ENCODE results near the gene TBCK.
"Not testable (repeated sequence)": the region's sequence is repeated elsewhere in the genome, so short reads cannot be mapped to it uniquely, and the experiment has no call there.

TBCK gene

DNA sequence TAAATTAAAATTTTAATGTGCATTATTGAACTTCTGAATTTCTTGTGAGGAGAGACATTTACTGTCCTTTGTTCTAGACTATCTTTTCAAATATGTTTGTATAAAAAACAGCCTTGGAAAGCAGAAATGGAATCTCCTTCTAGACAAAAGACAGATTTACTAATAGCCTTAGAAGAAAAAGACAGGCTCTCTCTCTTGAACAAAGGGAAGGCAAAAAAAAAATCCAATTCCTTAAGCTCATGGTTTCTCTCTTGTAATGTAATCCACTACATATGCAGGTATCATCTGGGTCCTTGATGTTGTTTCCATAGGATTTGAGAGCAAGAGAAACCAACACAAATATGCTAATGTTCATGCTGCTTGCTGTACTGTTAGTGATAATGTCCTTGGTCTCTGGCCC, 106.0 kb downstream of the TBCK start:
- no peak for DNase-seq (ENCODE audit: low spot score)

DNA sequence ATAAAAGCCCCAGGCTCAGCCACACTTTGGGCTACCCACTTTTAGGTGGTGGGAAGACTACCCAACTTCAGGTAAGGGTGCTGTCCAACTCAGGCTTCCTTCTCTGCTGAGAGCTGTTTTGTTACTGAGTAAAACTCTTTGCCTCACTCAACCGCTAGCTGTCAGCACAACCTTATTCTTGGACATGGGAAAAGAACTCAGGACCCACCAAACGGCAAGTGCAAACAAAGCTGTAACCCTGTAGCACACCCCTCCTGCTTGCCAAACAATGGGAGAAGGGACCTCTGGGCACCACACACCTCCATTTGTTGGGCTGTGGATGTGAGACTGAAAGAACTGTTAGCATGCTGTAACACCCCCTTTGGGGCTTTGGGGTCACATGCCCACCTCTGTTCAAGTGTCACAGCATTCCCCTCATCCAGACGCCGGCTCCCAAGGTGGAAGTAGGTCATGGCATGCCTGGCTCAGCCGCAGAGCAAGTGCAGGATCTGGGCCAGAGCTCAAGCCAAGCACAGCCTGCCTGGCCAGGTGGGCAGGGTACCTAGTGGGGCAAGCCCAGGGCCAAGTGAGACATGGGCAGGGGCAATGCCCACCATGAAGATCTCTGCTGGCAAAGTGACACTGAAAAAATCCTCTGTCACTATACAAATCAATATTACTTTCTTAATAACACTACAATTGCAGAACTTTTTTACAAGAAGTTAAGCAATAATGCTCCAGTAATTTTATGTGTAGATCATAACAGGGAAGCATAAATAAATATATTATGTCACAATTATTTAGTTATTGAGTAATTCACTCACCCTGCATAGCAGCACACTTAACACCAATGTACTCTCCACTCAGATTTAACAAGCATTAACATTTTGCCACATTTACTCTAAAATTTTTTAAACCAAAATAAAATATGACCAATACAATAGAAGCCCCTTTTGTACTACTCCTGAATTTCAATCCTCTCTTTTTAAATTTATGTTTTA, 107.2 kb downstream of the TBCK start:
- DNase-seq (ENCODE audit: low spot score) = no peak

- DNase-seq (ENCODE audit: low spot score) = no peak
Measured at GRCh38 chr4:106201373-106201772, 114.6 kb downstream of the TBCK start.

GRCh38 chr4:106195435-106195950, 120.5 kb downstream of the TBCK start:
- no peak for DNase-seq (ENCODE audit: low spot score)

DNA sequence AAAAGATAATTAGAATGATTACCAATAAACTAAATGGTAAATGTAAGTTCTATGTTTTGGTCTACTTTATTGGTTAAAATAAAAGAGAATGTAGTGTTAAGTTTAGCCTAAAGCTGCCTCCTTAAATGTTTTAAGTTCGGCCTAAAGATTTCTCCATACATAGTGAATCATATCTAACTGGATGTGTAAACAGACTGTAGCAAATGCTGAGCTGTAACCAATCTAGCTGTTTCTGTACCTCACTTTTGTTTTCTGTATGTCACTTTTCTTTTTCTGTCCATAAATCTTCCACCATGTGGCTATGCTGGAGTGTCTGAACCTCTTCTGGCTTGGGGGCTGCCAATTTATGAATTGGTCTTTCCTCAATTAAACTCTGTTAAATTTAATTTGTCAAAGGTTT, 121.2 kb downstream of the TBCK start:
- no peak for DNase-seq (ENCODE audit: low spot score)

DNA sequence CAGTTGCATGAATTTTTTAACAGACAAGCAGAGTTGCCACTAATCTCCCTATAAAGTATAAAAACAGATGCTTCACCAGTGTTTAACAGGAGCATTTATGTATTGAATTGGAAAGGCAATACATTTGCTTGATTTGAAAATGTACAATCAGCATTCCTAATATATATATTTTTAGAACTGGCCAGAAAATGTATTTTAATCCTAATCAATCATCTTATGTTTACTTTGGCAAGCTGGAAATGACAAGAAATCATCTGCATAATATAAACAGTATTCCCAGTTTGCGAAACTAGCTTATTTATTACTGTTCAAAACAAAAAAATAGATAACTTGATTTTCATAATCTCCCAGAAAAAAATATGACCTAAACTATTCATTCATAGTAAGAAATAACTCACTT, 123.9 kb downstream of the TBCK start:
- DNase-seq (ENCODE audit: low spot score) = no peak

GRCh38 chr4:106186201-106186600, 129.8 kb downstream of the TBCK start:
- DNase-seq (ENCODE audit: low spot score) = no peak

DNA sequence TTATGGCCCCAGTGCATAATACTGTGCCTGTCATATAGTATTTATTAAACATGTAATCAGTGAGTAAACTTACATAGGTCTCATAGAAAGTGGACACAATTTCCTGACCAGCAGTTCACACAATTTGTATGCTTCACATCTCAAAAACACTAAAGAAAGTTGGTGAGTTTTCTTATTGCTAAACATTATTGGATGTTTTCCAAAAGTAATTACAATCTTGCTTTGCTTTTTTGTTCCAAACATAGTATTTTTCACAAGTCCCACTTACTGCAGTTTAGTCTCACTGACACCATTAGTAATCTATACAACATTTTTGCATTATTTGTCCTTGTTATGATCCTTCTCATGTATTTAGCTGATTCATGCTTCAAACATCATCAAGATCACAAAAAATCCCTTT, 132.5 kb downstream of the TBCK start:
- no peak for DNase-seq (ENCODE audit: low spot score)

DNA sequence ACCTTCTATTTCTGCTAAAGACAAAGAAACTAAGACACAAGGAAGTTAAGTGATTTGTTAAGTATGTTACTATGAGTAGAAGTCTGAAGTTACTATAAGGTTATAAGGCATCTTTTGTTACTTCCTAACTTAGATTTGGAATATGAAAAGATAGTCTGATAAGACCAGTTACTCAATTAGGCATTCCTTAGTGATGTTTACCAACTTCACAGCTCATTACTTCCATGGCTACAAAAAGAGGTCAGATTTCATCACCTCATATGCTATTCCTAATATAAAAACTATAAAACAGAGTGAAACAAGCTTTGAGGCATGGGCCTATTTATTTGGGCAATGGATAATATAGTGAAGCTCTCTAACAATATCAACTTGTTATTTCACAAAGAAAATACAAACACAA, 143.1 kb downstream of the TBCK start:
- no peak for DNase-seq (ENCODE audit: low spot score)

DNA sequence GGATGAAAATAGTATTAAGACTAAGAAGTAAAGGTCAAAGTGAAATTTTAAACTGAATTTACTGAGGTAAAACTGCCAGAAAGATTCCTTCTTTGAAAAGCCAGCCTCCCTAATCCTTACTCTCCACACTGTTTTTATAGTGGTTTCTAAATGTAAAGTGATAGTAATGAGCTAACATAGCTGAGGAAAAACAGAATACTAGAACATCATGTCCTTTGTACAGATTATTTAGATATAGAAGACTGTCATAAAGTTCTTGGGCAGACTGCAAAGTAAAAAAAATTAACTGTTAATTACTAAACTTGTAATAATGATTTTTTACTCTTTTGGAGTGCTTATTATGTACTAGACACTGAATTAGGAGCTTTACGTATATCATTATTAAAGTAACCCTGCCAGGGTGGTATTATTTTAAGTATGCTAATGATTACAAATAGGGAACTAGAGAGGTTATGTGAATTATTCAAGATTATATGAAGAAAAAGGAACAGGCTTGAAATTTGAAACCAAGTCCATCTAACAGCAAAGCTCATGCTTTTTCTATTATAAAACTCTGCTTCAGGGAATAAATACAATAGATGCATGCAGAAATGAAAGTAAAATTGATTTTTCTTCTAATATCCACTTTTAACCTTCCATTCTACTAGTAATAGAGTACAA, 150.5 kb downstream of the TBCK start:
- DNase-seq (ENCODE audit: low spot score) = no peak

DNA sequence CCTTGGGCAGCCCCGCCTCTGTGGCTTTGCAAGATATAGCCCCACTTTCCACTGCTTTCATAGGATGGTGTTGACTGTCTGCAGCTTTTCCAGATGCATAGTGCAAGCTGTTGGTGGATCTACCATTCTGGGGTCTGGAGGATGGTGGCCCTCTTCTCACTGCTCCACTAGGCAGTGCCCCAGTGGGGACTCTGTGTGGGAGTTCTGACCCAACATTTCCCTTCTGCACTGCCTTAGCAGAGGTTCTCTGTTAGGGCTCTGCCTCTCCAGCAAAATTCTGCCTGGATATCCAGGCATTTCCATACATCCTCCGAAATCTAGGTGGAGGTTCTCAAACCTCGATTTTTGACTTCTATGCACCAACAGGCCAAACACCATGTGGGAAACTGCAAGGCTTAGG, 153.7 kb downstream of the TBCK start:
- no peak for DNase-seq (ENCODE audit: low spot score)

- DNase-seq (ENCODE audit: low spot score) = no peak
Measured at GRCh38 chr4:106160560-106160959, 155.4 kb downstream of the TBCK start.

- DNase-seq (ENCODE audit: low spot score) = no peak
Measured at GRCh38 chr4:106149911-106150310, 166.1 kb downstream of the TBCK start.

- DNase-seq (ENCODE audit: low spot score) = no peak
Measured at GRCh38 chr4:106149026-106149425, 167.0 kb downstream of the TBCK start.

- no peak for DNase-seq (ENCODE audit: low spot score)
Measured at GRCh38 chr4:106142616-106143127, 173.3 kb downstream of the TBCK start.

DNA sequence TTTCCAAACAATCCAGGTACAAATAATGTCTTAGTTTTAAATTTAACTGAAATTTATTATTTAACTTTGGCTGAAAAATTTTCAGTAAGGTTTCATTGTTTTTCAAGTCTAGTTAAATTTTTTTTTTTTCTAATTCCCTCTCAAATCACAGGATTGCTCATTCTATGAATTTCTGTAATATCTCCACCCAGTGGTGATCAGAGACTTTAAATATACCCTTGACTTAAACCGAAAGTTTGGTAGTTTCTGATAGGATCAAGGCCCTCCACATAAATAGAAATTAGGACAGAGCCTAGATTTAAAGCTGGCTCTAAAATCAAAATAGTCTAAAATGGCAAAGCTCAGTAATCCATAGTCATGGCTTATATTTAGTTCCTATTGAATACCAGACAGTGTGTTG, 175.4 kb downstream of the TBCK start:
- DNase-seq (ENCODE audit: low spot score) = no peak

DNA sequence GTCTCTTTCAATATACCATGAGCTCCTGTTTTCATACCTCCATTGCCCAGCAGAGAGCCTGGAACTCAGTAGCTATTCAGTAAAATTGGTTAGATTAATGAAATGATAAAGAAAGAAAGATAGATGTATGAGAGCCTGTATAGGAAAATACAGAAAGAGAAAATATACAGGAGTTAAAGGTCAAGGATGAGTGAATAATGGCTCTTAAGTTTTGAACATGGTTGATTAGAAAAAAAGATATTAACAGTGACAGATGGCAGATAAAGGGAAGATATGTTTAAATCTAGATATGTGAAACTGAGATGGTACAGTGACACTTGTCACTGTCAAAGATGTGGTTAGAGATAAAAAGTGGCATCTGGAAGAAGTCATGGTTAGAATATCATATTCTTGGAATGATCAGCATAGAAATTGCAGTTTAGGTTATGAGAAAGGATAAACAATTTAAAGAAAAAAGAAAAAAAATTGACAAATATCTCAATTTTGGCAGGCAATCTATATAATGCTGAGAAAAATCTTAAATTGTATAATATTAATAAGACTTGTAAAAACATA, 179.2 kb downstream of the TBCK start:
- no peak for DNase-seq (ENCODE audit: low spot score)

- no peak for DNase-seq (ENCODE audit: low spot score)
Measured at GRCh38 chr4:106132045-106132444, 184.0 kb downstream of the TBCK start.

- DNase-seq (ENCODE audit: low spot score) = no peak
Measured at GRCh38 chr4:106126062-106126461, 189.9 kb downstream of the TBCK start.

DNA sequence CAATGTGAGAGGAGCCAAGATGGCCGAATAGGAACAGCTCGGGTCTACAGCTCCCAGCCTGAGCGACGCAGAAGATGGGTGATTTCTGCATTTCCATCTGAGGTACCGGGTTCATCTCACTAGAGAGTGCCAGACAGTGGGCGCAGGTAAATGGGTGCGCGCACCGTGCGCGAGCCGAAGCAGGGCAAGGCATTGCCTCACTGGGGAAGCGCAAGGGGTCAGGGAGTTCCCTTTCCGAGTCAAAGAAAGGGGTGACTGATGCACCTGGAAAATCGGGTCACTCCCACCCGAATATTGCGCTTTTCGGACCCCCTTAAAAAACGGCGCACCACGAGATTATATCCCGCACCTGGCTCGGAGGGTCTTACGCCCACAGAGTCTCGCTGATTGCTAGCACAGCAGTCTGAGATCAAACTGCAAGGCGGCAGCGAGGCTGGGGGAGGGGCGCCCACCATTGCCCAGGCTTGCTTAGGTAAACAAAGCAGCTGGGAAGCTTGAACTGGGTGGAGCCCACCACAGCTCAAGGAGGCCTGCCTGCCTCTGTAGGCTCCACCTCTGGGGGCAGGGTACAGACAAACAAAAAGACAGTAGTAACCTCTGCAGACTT, 196.0 kb downstream of the TBCK start:
- DNase-seq (ENCODE audit: low spot score) = not testable (repeated sequence)

DNA sequence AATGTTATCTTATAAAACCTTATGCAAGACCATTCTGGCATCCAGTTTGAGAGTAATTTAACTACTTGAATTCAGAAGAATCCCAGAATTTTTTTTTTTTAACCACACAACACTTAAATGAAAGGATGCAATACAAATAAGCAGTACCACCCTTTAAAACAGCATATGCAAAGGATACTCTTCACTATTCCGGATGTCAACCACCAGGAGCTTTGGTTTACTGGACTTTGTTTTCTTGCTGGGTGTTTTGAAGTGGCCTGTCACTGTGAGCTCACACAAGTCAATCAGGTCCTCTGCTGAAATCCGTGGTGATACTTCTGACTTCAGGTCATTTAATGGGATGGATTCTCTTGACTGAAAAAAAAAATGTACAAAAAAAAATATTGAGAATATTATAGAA, 200.0 kb downstream of the TBCK start:
- DNase-seq (ENCODE audit: low spot score) = no peak

- no peak for DNase-seq (ENCODE audit: low spot score)
Measured at GRCh38 chr4:106114270-106114669, 201.7 kb downstream of the TBCK start.

Measured in iPS-NIHi11 (cell line).